Common myeloid progenitor, CD34-positive (primary cell): ENCODE measurements around the gene LRRC8E.
A peak's percentile ranks its signal among the peaks of the same experiment; 100 is the strongest.
"Not testable (repeated sequence)": the region's sequence is repeated elsewhere in the genome, so short reads cannot be mapped to it uniquely, and the experiment has no call there.

Experiments used
- CTCF ChIA-PET: fragments of 350-600 bp; sonication (Branson Sonifier 250); formaldehyde crosslinking; loops from one replicate; lab custom pipeline; 2021; ENCODE audit warnings: antibody characterized with exemption; lab: Charles Lee
- POLR2A ChIA-PET: fragments of 350-600 bp; sonication (Branson Sonifier 250); formaldehyde crosslinking; loops from one replicate; lab custom pipeline; 2021; ENCODE audit warnings: antibody characterized with exemption; lab: Charles Lee
- DNase-seq, 3 donors: peaks; one replicate each; pipeline versions ENCODE4 v3.0.0 to v3.0.0-alpha.2; 2013
- H3K27ac ChIP-seq, 2 experiments: 1 replicate in 1 of 2; 2 replicates in 1 of 2; pipeline ENCODE4 v1.7.0; 2013; ENCODE audit warnings: inconsistent platforms in 2 of 2, low read length in 2 of 2, mild to moderate bottlenecking in 2 of 2, low read depth in 1 of 2, moderate library complexity in 1 of 2; ENCODE audit not compliant: severe bottlenecking in 2 of 2, insufficient read depth in 1 of 2, poor library complexity in 1 of 2
- H3K27me3 ChIP-seq, 5 experiments: replicated peaks in 2 of 5; 1 replicate in 3 of 5; 2 replicates in 2 of 5; pipeline versions ENCODE4 v1.6.1 to v1.7.0; 2013; ENCODE audit warnings: low read length in 4 of 5, mild to moderate bottlenecking in 2 of 5, moderate library complexity in 2 of 5, inconsistent platforms in 1 of 5; ENCODE audit not compliant: insufficient read depth in 5 of 5, control insufficient read depth in 4 of 5
- H3K36me3 ChIP-seq, 4 experiments: 1 replicate in 2 of 4; 2 replicates in 2 of 4; pipeline versions ENCODE4 v1.6.1 to v1.7.0; 2013; ENCODE audit warnings: low read length in 3 of 4, control low read depth in 1 of 4, mild to moderate bottlenecking in 1 of 4; ENCODE audit not compliant: control insufficient read depth in 4 of 4, insufficient read depth in 4 of 4
- H3K4me1 ChIP-seq, 4 experiments: 1 replicate in 3 of 4; 2 replicates in 1 of 4; pipeline versions ENCODE4 v1.6.1 to v1.7.1; 2013; ENCODE audit warnings: low read length in 3 of 4, mild to moderate bottlenecking in 3 of 4, control low read depth in 1 of 4, inconsistent platforms in 1 of 4, moderate library complexity in 1 of 4; ENCODE audit not compliant: control insufficient read depth in 4 of 4, insufficient read depth in 4 of 4; ENCODE audit errors: control extremely low read depth in 1 of 4
- H3K4me3 ChIP-seq, 7 experiments: 1 replicate in 4 of 7; 2 replicates in 3 of 7; pipeline versions ENCODE4 v1.5.1 to v1.7.0; 2013; ENCODE audit warnings: mild to moderate bottlenecking in 7 of 7, low read length in 6 of 7, moderate library complexity in 6 of 7, inconsistent platforms in 2 of 7, low read depth in 2 of 7, control low read depth in 1 of 7; ENCODE audit not compliant: insufficient read depth in 4 of 7, control insufficient read depth in 1 of 7; ENCODE audit errors: extremely low read depth in 1 of 7
- H3K9me3 ChIP-seq, 5 experiments: 1 replicate in 4 of 5; 2 replicates in 1 of 5; pipeline versions ENCODE4 v1.6.1 to v1.7.1; 2013; ENCODE audit warnings: low read length in 4 of 5, mild to moderate bottlenecking in 2 of 5, inconsistent platforms in 1 of 5, low read depth in 1 of 5, moderate library complexity in 1 of 5; ENCODE audit not compliant: control insufficient read depth in 4 of 5, insufficient read depth in 2 of 5; ENCODE audit errors: control extremely low read depth in 1 of 5
- WGBS: methylation state at CpG from one replicate; pipeline ENCODE4 v1.1.5; 2013; ENCODE audit not compliant: insufficient coverage; 5-methylcytosine and 5-hydroxymethylcytosine counted together

LRRC8E gene

GRCh38 chr19:7855426-7856108 is 32.7 kb upstream of the LRRC8E start:
- H3K36me3 ChIP-seq = no peaks in the 10 kb centered on the region
- POLR2A ChIA-PET = no interaction called here
- no peak for DNase-seq
- no peak overlapping the region for H3K4me3 ChIP-seq
- CTCF ChIA-PET = no interaction called here
- H3K27ac ChIP-seq = no peak overlapping the region
- peaks cover 0 to 9% (median 5%) of the 10 kb centered on the region in 4 experiments for H3K4me1 ChIP-seq
- 98% methylated on average over 14 of the region's 26 CpGs for WGBS
- H3K27me3 ChIP-seq = peaks cover 0 to 15% (median 4%) of the 10 kb centered on the region in 5 experiments
- no peaks in the 10 kb centered on the region for H3K9me3 ChIP-seq

GRCh38 chr19:7856109-7856591 is 32.2 kb upstream of the LRRC8E start:
- peaks cover 0 to 13% (median 6%) of the 10 kb centered on the region in 4 experiments for H3K4me1 ChIP-seq
- H3K27ac ChIP-seq = no peak overlapping the region
- no peaks in the 10 kb centered on the region for H3K9me3 ChIP-seq
- WGBS = 97% methylated on average over 15 of the region's 16 CpGs
- H3K27me3 ChIP-seq = peaks cover 0 to 21% (median 4%) of the 10 kb centered on the region in 5 experiments
- no peak overlapping the region for H3K4me3 ChIP-seq
- DNase-seq = no peak
- POLR2A ChIA-PET = no interaction called here
- CTCF ChIA-PET = no interaction called here
- H3K36me3 ChIP-seq = no peaks in the 10 kb centered on the region

GRCh38 chr19:7856679-7857663 is 31.3 kb upstream of the LRRC8E start:
- POLR2A ChIA-PET = no interaction called here
- DNase-seq = no peak
- peaks cover 0 to 29% (median 4%) of the 10 kb centered on the region in 5 experiments for H3K27me3 ChIP-seq
- no peaks in the 10 kb centered on the region for H3K9me3 ChIP-seq
- CTCF ChIA-PET = interaction anchor here (0.8 to 1.5 kb wide), 2 partner anchors 9 to 44 kb away, joined by 3 to 4 read pairs; no protein-coding TSS in a partner anchor
- no peak overlapping the region for H3K4me3 ChIP-seq
- H3K36me3 ChIP-seq = no peaks in the 10 kb centered on the region
- H3K27ac ChIP-seq = no peak overlapping the region
- WGBS = 91% methylated on average over 32 of the region's 38 CpGs
- H3K4me1 ChIP-seq = peaks cover 0 to 21% (median 13%) of the 10 kb centered on the region in 4 experiments

GRCh38 chr19:7857727-7858108 is 30.6 kb upstream of the LRRC8E start:
- POLR2A ChIA-PET = no interaction called here
- no peak overlapping the region for H3K4me3 ChIP-seq
- H3K27ac ChIP-seq = no peak overlapping the region
- WGBS = 93% methylated on average over 6 of the region's 8 CpGs
- H3K4me1 ChIP-seq = peaks cover 0 to 25% (median 17%) of the 10 kb centered on the region in 4 experiments
- no peaks in the 10 kb centered on the region for H3K9me3 ChIP-seq
- no peaks in the 10 kb centered on the region for H3K36me3 ChIP-seq
- H3K27me3 ChIP-seq = peaks cover 0 to 33% (median 4%) of the 10 kb centered on the region in 5 experiments
- CTCF ChIA-PET = interaction anchor here (0.8 to 1.5 kb wide), 2 partner anchors 9 to 43 kb away, joined by 3 to 4 read pairs; no protein-coding TSS in a partner anchor
- DNase-seq = no peak

GRCh38 chr19:7858109-7858770 is 30.1 kb upstream of the LRRC8E start:
- Histone ChIP-seq H3K27me3 (peaks cover 0 to 37% (median 4%) of the 10 kb centered on the region in 5 experiments), H3K36me3 (no peaks in the 10 kb centered on the region), H3K4me3 (no peak overlapping the region), H3K9me3 (no peaks in the 10 kb centered on the region), H3K27ac (no peak overlapping the region), H3K4me1 (peaks cover 0 to 25% (median 16%) of the 10 kb centered on the region in 4 experiments)
- ChIA-PET CTCF (interaction anchor here (1.5 kb wide), 1 partner anchor 42 kb away, joined by 3 read pairs; no protein-coding TSS in a partner anchor), POLR2A (interaction anchor here (0.7 kb wide), 1 partner anchor 184 kb away, joined by 3 read pairs; no protein-coding TSS in a partner anchor)
- WGBS = 75% methylated on average over 23 of the region's 29 CpGs
- DNase-seq = peak in 2 of 3 donors; percentile 46 to 62

- 100% methylated on average over 6 of the region's 8 CpGs for WGBS
These were observed 29.2 kb upstream of the LRRC8E start for GRCh38 chr19:7859087-7859486.

More at GRCh38 chr19:7859087-7859486, 29.2 kb upstream of the LRRC8E start:
- DNase-seq, CTCF ChIA-PET, H3K36me3 ChIP-seq, H3K4me3 ChIP-seq, H3K9me3 ChIP-seq, POLR2A ChIA-PET, H3K27ac ChIP-seq: not testable (repeated sequence)
- Histone ChIP-seq H3K4me1 (peaks cover 0 to 26% (median 13%) of the 10 kb centered on the region in 4 experiments), H3K27me3 (peaks cover 0 to 45% (median 9%) of the 10 kb centered on the region in 5 experiments)
